T-helper 1 cell (primary cell): Measurements from ENCODE around the gene SGK2.
A peak's percentile ranks its signal among the peaks of the same experiment; 100 is the strongest.

ENCODE experiments used
- DNase-seq, 5 donors: peaks; one replicate each; pipeline ENCODE4 v3.0.0-alpha.2; 2012 to 2020
- total RNA-seq, 4 donors: gene quantifications; one replicate each; lab custom pipeline; 2026; lab: John Stamatoyannopoulos, UW

Gene SGK2
- total RNA-seq = 0 to 1.2 (median 0.74) reads per million in 4 donors

GRCh38 chr20:43558412-43559146, at the start of gene SGK2:
Gene SGK2, plus strand, starts transcription at chr20:43559027. Its CDS starts 7,469 bp downstream, at chr20:43566496.
- DNase-seq = no peak

DNA sequence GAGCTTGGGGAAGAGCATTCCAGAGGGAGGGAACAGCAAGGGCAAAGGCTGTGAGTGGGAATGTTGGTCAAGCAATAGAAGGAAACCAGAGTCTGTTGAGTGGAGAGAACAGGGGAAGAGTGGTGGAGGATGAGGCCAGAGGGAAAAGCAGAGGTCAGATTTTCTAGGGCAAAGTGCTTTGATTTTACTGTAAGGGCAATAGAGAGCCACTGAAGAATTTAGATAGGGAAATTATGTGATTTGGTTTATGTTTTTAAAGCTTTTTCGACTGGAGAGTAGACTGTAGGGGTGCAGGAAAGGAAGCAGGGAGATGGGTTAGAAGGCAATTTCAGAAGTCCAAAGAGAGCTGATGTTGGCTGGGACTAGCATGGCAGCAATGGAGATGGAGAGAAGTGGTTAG, 46.9 kb upstream of the SGK2 start:
- no peak for DNase-seq

DNA sequence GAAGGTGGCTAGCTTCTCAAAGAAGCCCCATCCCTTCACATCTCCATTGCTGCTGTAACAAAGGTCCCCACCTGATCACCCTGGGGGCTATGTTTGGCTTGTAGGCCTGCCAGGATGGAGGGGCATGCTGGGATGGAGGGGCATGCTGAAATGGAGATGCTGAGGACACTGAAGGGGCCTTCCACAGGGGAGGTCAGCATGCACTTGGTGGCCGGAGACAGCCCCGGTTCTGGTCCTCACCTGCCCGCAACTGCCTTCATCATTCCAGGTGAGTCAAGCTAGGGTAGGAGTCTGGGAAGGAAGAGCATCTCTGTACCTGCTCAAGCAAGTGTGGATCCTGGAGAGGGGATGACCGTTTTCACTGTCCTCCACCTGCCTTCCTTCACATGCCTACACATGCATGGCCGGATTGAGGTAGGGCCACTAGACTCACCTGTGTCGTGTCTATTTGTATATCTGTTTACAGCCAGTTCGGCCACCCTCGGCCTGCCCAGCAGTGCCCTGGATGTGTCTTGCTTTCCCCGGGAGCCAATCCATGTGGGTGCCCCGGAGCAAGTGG, 45.4 kb upstream of the SGK2 start:
- DNase-seq = no peak

- DNase-seq = peak; percentile 85 to 96 (median 89)
Measured at GRCh38 chr20:43513931-43514647, 44.7 kb upstream of the SGK2 start.

- peak in 1 of 5 donors; percentile 31 for DNase-seq
Measured at GRCh38 chr20:43514648-43514999, 44.2 kb upstream of the SGK2 start.

DNA sequence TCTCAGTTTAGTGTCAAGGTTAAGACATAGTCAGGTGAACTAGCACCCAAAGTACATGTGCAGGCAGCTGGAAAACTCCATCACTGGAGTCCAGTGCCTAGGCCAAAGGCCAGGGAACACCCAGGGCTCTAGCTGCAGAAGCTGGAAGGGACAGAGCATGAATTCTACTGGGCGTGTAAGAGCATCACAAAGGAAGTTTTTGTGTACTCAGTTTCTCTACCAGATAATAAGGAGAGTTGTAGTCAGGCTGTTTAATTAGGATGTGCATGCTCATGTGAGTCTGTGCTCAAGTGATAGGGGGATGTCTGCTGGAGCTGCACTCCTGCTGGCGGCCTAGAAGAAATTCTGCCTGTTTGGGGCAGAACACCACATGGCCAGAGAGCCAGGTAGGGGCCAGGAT, 43.2 kb upstream of the SGK2 start:
- no peak for DNase-seq

GRCh38 chr20:43516251-43516824, 42.5 kb upstream of the SGK2 start:
- no peak for DNase-seq

- no peak for DNase-seq
Measured at GRCh38 chr20:43520074-43520630, 38.7 kb upstream of the SGK2 start.

DNA sequence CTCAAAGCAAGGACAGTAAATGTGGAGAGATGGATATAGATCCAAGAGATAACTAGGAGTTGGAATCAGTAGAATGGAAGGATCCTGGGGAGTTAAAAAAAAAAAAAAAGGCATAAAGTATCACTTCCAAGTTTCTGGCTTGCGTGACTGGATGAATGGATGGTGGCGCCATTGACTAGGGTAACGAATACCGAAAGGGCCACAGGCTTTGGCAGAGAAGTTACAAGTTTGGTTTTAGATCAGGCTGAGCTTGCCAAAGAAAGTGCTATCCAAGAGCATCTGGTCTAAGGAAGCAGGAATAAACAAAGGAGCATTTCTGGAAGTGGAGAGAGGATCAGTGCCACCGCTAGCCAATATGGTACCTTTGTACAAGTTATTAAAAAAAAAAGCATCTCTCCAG, 33.8 kb upstream of the SGK2 start:
- no peak for DNase-seq

DNA sequence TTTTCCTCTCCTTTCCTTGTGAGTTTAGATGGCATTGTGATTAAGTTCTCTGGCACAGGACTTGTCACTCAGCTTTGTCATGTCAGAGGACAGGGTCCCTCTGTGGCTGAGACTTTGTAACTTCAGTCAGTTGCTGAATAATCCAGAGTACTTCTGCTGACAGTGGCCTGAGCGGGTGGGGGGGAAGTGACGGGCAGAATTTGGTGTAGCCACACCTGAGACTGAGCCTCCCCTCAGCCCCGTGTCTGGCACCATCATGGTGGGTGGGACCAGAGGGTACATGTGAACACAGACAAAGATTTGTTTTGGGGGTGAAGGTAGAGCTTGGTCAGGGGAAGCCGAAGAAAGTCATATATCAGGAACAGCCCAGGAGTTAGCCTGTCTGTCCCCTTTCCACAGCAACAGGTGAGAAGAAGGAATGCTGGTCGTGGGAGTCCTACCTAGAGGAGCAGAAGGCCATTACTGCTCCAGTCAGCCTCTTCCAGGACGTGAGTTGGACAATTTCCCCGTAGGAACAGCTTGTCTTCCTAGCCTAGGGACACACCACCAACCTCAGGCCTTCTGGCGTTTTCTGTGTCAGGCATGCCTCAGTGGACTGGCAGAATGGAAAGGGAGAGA, 30.5 kb upstream of the SGK2 start:
- no peak for DNase-seq

DNA sequence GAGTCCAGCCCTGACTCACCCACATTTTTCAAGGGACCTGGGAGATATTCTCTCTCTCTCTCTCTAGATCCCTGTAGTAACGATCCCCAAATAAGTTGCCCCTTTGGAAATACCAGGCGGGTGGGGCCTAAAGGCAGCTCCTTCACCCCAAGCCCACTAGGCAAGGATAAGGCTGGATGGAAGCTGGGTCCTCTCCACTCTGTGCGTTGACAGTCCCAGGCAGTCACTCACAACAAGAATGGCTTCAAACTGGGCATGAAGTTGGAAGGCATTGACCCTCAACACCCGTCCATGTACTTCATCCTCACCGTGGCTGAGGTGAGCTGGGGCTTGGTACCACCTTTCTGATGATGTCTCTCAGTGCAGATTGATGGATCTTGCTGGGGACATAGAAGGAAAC, 29.8 kb upstream of the SGK2 start:
- DNase-seq = no peak

- DNase-seq = no peak
Measured at GRCh38 chr20:43529457-43530153, 29.2 kb upstream of the SGK2 start.

GRCh38 chr20:43530321-43531090, 28.3 kb upstream of the SGK2 start:
- DNase-seq = no peak

DNA sequence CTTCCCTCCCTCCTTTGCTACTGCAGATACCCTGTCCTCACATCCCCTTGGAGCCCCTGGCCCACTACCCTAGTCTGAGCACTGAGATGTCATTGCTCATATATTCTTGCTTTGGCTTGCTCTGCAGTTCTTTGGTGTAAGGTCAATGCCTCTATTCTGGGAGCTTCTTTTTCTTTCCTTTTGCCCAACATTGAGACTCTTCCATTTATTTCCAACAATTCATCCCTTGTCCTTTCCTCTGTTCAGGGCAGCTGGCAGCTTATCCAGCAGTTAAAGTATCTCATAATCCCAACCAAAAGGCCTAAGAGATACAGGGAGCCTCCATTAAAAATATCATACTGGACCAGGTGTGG, 27.8 kb upstream of the SGK2 start:
- no peak for DNase-seq

DNA sequence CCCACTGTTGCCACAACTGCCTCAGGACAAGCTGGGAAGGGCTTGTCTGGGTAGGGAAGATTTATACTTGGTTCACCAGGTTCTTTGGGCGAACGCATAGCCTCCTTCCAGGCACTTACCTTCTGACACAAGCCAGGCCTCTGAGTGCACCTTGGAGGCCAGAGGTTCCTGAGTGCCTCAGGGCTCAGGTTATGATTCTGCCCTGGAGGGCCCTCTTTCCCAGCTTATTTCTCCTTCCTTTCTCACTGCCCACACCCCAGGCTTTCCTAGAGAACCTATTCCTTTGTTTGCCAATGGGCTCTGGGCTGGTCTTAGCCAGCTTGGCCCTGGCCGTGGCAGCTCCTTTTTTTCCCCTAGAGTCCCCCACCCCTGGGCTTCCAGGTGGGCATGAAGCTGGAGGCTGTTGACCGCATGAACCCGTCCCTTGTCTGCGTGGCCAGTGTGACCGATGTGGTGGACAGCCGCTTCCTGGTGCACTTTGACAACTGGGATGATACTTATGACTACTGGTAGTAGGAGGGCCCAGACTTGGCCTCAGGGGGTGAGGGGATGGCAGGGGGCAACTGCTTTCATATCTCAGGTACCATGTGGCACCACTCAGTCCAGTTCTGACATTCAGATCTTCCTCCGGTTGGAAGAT, 26.3 kb upstream of the SGK2 start:
- DNase-seq = no peak

DNA sequence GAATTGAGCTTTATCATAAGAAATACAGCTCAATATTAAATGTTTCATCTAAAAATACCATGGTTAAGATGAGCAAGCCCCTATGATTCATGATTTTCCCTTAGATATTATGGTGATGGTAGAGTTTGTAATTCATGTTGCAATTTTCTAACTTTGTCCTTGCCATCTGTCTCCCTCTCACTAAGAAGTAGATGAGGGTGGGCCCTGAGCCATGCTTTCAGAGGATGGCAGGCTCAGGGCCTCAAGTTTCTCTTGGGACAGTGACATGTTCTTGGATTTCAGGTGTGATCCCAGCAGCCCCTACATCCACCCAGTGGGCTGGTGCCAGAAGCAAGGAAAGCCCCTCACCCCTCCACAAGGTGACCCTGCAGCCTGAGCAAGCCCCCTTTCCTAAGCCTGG, 25.8 kb upstream of the SGK2 start:
- DNase-seq = no peak

DNA sequence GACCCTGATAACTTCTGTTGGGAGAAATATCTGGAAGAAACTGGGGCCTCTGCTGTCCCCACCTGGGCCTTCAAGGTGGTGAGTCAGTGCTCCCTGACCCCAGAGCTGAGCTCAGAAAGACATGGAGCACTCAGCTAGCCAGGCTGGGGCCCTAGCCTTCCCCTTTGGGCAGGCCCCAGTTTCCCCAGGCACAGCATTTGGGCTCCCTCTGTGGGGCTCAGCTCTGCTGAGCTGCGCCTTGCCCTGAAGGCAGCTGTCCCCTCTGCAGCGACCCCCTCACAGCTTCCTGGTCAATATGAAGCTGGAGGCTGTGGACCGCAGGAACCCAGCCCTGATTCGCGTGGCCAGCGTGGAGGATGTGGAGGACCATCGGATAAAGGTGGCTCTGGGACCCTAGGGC, 24.8 kb upstream of the SGK2 start:
- no peak for DNase-seq

GRCh38 chr20:43534791-43535350, 24.0 kb upstream of the SGK2 start:
- no peak for DNase-seq

- DNase-seq = no peak
Measured at GRCh38 chr20:43535370-43536004, 23.3 kb upstream of the SGK2 start.
